H9 (cell line): ENCODE measurements around the gene CAPSL. TPM values are rescaled to one million over a fixed set of nuclear protein-coding genes. Genes with fewer than 3 reads are reported as not detected.

Experiments used
- DNase-seq: peaks from one replicate; pipeline ENCODE4 v3.0.0-alpha.2; 2017
- H2AFZ ChIP-seq: one replicate; pipeline ENCODE4 v1.6.1; 2013; ENCODE audit warnings: mild to moderate bottlenecking, low read length, control low read depth, moderate library complexity
- H2AK5ac ChIP-seq: 2 replicates; pipeline ENCODE4 v1.6.1; 2013; ENCODE audit warnings: low read length, control low read depth, mixed read lengths; ENCODE audit not compliant: insufficient read length
- H2BK120ac ChIP-seq: one replicate; pipeline ENCODE4 v1.6.1; 2013; ENCODE audit warnings: low read depth, mild to moderate bottlenecking, low read length, control low read depth, inconsistent platforms; ENCODE audit not compliant: poor library complexity, severe bottlenecking
- H2BK12ac ChIP-seq: 2 replicates; pipeline ENCODE4 v1.6.1; 2013; ENCODE audit warnings: low read length, control low read depth, mixed read lengths, low read depth; ENCODE audit not compliant: insufficient read length
- H2BK15ac ChIP-seq: 2 replicates; pipeline ENCODE4 v1.6.1; 2013; ENCODE audit warnings: low read depth, low read length, control low read depth
- H2BK20ac ChIP-seq: one replicate; pipeline ENCODE4 v1.6.1; 2013; ENCODE audit warnings: low read depth, mild to moderate bottlenecking, low read length, control low read depth, inconsistent platforms; ENCODE audit not compliant: poor library complexity, severe bottlenecking
- H2BK5ac ChIP-seq: 2 replicates; pipeline ENCODE4 v1.6.1; 2013; ENCODE audit warnings: low read length, control low read depth, mixed read lengths; ENCODE audit not compliant: insufficient read length
- H3K14ac ChIP-seq: 2 replicates; pipeline ENCODE4 v1.6.1; 2013; ENCODE audit warnings: low read length, control low read depth; ENCODE audit not compliant: insufficient read depth
- H3K18ac ChIP-seq: 2 replicates; pipeline ENCODE4 v1.6.1; 2013; ENCODE audit warnings: low read depth, mild to moderate bottlenecking, mixed read lengths, low read length, control low read depth; ENCODE audit not compliant: insufficient read length
- H3K23ac ChIP-seq: 2 replicates; pipeline ENCODE4 v1.6.1; 2013; ENCODE audit warnings: low read length, control low read depth, mixed read lengths, low read depth; ENCODE audit not compliant: insufficient read length
- H3K23me2 ChIP-seq: 2 replicates; pipeline ENCODE4 v1.6.1; 2013; ENCODE audit warnings: low read depth, mild to moderate bottlenecking, mixed read lengths, low read length, control low read depth; ENCODE audit not compliant: insufficient read length, poor library complexity, severe bottlenecking
- H3K27ac ChIP-seq: 2 replicates; pipeline ENCODE4 v1.5.1; 2013; ENCODE audit warnings: low read length, control low read depth, mixed read lengths, low read depth; ENCODE audit not compliant: insufficient read length
- H3K27me3 ChIP-seq: 2 replicates; pipeline ENCODE4 v1.6.1; 2013; ENCODE audit warnings: low read length, control low read depth, inconsistent platforms; ENCODE audit not compliant: insufficient read depth
- H3K4ac ChIP-seq: 2 replicates; pipeline ENCODE4 v1.6.1; 2013; ENCODE audit warnings: low read depth, mild to moderate bottlenecking, control low read depth, inconsistent platforms, low read length, moderate library complexity
- H3K4me1 ChIP-seq: 2 replicates; pipeline ENCODE4 v1.6.1; 2013; ENCODE audit warnings: low read length, control low read depth, inconsistent platforms; ENCODE audit not compliant: insufficient read depth
- H3K4me2 ChIP-seq: 2 replicates; pipeline ENCODE4 v1.6.1; 2013; ENCODE audit warnings: low read length, control low read depth, mixed read lengths; ENCODE audit not compliant: insufficient read length, insufficient read depth
- H3K56ac ChIP-seq: 2 replicates; pipeline ENCODE4 v1.6.1; 2013; ENCODE audit warnings: low read depth, mild to moderate bottlenecking, mixed read lengths, low read length, control low read depth; ENCODE audit not compliant: insufficient read length
- H3K79me1 ChIP-seq: 2 replicates; pipeline ENCODE4 v1.6.1; 2013; ENCODE audit warnings: low read depth, mild to moderate bottlenecking, moderate library complexity, low read length, control low read depth, inconsistent platforms; ENCODE audit not compliant: insufficient read depth, poor library complexity, severe bottlenecking
- H3K79me2 ChIP-seq: 2 replicates; pipeline ENCODE4 v1.6.1; 2013; ENCODE audit warnings: low read length, control low read depth, inconsistent platforms; ENCODE audit not compliant: insufficient read depth
- H3K9ac ChIP-seq: 2 replicates; pipeline ENCODE4 v1.6.1; 2013; ENCODE audit warnings: low read length, control low read depth, mixed read lengths; ENCODE audit not compliant: insufficient read length; ENCODE audit errors: extremely low read depth
- H3K9me3 ChIP-seq: one replicate; pipeline ENCODE4 v1.6.1; 2013; ENCODE audit warnings: low read depth, low read length, inconsistent platforms; ENCODE audit not compliant: control insufficient read depth
- H3T11ph ChIP-seq: one replicate; pipeline ENCODE4 v1.6.1; 2013; ENCODE audit warnings: mild to moderate bottlenecking, low read length, control low read depth, inconsistent platforms
- H4K20me1 ChIP-seq: one replicate; pipeline ENCODE4 v1.6.1; 2013; ENCODE audit not compliant: control insufficient read depth, insufficient read length, insufficient read depth
- H4K5ac ChIP-seq: 2 replicates; pipeline ENCODE4 v1.6.1; 2013; ENCODE audit warnings: low read depth, mild to moderate bottlenecking, mixed read lengths, low read length, control low read depth; ENCODE audit not compliant: insufficient read length
- H4K8ac ChIP-seq: replicated peaks from 2 replicates; pipeline ENCODE4 v1.6.1; 2013; ENCODE audit warnings: low read length, control low read depth, mixed read lengths, low read depth; ENCODE audit not compliant: insufficient read length
- H4K91ac ChIP-seq: 2 replicates; pipeline ENCODE4 v1.6.1; 2013; ENCODE audit warnings: low read depth, mild to moderate bottlenecking, moderate library complexity, mixed read lengths, low read length, control low read depth; ENCODE audit not compliant: insufficient read length
- H3K27ac Mint-ChIP-seq, 3 experiments: 2 replicates in 2 of 3; 3 replicates in 1 of 3; pipeline ENCODE4 v1.8.0; 2020 to 2021; ENCODE audit warnings: mixed read lengths in 3 of 3, mild to moderate bottlenecking in 1 of 3, moderate library complexity in 1 of 3
- H3K27me3 Mint-ChIP-seq: 2 replicates; pipeline ENCODE4 v1.8.0; 2021; ENCODE audit warnings: low read depth, mild to moderate bottlenecking, moderate library complexity, mixed read lengths
- H3K36me3 Mint-ChIP-seq, 3 experiments: 2 replicates in 2 of 3; 3 replicates in 1 of 3; pipeline ENCODE4 v1.8.0; 2020 to 2021; ENCODE audit warnings: low read depth in 3 of 3, mixed read lengths in 3 of 3; ENCODE audit not compliant: insufficient read depth in 1 of 3
- H3K4me1 Mint-ChIP-seq, 2 experiments: 2 replicates each; pipeline ENCODE4 v1.8.0; 2020; ENCODE audit warnings: mixed read lengths in 2 of 2
- H3K4me3 Mint-ChIP-seq, 2 experiments: 2 replicates in 1 of 2; 3 replicates in 1 of 2; pipeline ENCODE4 v1.8.0; 2020 to 2021; ENCODE audit warnings: mild to moderate bottlenecking in 2 of 2, mixed read lengths in 2 of 2, moderate library complexity in 1 of 2
- H3K9me3 Mint-ChIP-seq, 2 experiments: 2 replicates in 1 of 2; 3 replicates in 1 of 2; pipeline ENCODE4 v1.8.0; 2020; ENCODE audit warnings: mild to moderate bottlenecking in 2 of 2, mixed read lengths in 2 of 2, moderate library complexity in 1 of 2
- CTCF ChIP-seq: fragments of 200-600 bp; sonication (generic); conservative IDR thresholded peaks from 3 replicates; pipeline ENCODE4 v1.8.0; 2021; ENCODE audit warnings: antibody characterized with exemption, mild to moderate bottlenecking
- WGBS: extraction: QIAGEN DNeasy Blood & Tissue Kit; methylation state at CpG from one replicate; pipeline ENCODE4 v1.1.7; 2013; ENCODE audit warnings: missing lambda C conversion rate, low lambda C conversion rate, mixed read lengths; ENCODE audit not compliant: insufficient read length; ENCODE audit errors: extremely low coverage; 5-methylcytosine and 5-hydroxymethylcytosine counted together
- total RNA-seq: library from RNA; stranded (reverse); gene quantifications from 2 replicates; pipeline ENCODE4 v1.2.1, GENCODE V29; 2021

Gene CAPSL
- total RNA-seq, 1 experiment from 2014 or later: not detected

- H2BK5ac ChIP-seq: no peak overlapping the region
- no peak overlapping the region for H3K23ac ChIP-seq
- H3K4ac ChIP-seq: no peak overlapping the region
- no peak for TF ChIP-seq CTCF
- H3K79me2 ChIP-seq: no peaks in the 10 kb centered on the region
- no peak overlapping the region for H3K4me2 ChIP-seq
- H3K27ac ChIP-seq: no peak overlapping the region
- no peaks in the 10 kb centered on the region for H3K23me2 ChIP-seq
- no peak overlapping the region for H2BK12ac ChIP-seq
- no peak overlapping the region for H4K91ac ChIP-seq
- H3K9ac ChIP-seq: no peak overlapping the region
- no peak overlapping the region for H3K4me3 Mint-ChIP-seq
- no peak for DNase-seq
- H3K36me3 Mint-ChIP-seq: no peaks in the 10 kb centered on the region; a peak in 1 of 7 replicates
- H3T11ph ChIP-seq: no peak overlapping the region
- no peaks in the 10 kb centered on the region for H3K79me1 ChIP-seq
- H3K27me3 ChIP-seq: peaks cover 7% of the 10 kb centered on the region; the same call in 1 of the 2 replicates
- H2BK120ac ChIP-seq: no peak overlapping the region
- H3K27ac Mint-ChIP-seq: no peak overlapping the region
- no peak overlapping the region for H4K8ac ChIP-seq
- WGBS: no CpG with 5 or more reads among the region's 7 CpGs
- no peak overlapping the region for H2AFZ ChIP-seq
- peaks cover 65% of the 10 kb centered on the region for H3K27me3 Mint-ChIP-seq
- no peak overlapping the region for H3K18ac ChIP-seq
- no peak overlapping the region for H3K14ac ChIP-seq
- no peak overlapping the region for H2BK20ac ChIP-seq
- no peak overlapping the region for H2BK15ac ChIP-seq
- no peak overlapping the region for H2AK5ac ChIP-seq
- peaks cover 6 to 9% of the 10 kb centered on the region in 2 experiments; a peak in 3 of 4 replicates for H3K4me1 Mint-ChIP-seq
- no peaks in the 10 kb centered on the region for H3K9me3 ChIP-seq
- no peak overlapping the region for H3K56ac ChIP-seq
- H3K9me3 Mint-ChIP-seq: peaks cover 6 to 7% of the 10 kb centered on the region in 2 experiments; a peak in 4 of 5 replicates
- no peak overlapping the region for H4K5ac ChIP-seq
- H3K4me1 ChIP-seq: no peaks in the 10 kb centered on the region
- H4K20me1 ChIP-seq: no peaks in the 10 kb centered on the region
Observed at GRCh38 chr5:35922468-35922867, 16.0 kb downstream of the CAPSL start.
